Measurements from ENCODE around the gene RECQL5.

Gene RECQL5

DNA sequence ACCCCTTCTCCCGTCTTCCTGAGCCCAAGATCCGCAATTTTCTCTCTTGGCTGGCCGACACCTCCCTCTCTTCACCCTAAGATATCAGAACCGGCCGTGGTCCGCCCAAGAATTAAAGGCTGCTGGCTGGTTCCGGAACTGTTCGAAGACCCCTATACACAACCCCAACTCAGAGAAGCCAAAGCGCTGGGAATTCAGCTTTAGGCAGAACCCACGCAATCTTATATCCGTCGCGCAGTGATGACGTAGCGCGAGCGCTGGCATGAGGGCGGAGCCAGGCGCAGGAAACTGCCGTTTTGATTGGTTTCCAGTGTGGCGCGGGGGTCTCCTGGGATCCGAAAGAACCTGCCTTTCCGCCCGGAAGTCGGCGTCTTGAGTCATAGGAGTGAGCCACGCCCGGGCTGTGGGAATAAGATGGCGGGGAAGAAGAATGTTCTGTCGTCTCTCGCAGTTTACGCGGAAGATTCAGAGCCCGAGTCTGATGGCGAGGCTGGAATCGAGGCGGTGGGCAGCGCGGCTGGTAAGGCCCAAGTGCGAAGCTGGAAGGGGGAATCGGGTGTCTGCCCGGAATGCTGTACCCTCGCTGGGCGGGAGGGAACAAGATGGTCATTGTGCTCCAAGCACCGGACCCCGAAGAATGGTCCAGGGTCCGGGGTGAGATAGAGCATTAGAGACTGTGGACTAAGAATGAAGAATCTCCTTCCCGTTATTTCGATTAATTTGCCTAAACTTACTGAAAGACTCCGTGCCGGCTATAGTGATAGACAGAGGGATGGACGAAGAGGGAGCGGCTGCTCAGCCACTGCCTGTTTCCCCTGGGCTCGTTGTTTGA is at the start of gene RECQL5, which contains the start of gene SAP30BP:
Gene RECQL5 (minus strand): TSS at position 196 of the 832 bp plus-strand sequence. CDS start 597 bp downstream, outside the sequence.
Gene SAP30BP (plus strand): TSS at position 380 of the 832 bp plus-strand sequence. CDS start 35 bp downstream, at position 415.
- peak; percentile 98 for DNase-seq (ENCODE audit: low spot score)

DNA sequence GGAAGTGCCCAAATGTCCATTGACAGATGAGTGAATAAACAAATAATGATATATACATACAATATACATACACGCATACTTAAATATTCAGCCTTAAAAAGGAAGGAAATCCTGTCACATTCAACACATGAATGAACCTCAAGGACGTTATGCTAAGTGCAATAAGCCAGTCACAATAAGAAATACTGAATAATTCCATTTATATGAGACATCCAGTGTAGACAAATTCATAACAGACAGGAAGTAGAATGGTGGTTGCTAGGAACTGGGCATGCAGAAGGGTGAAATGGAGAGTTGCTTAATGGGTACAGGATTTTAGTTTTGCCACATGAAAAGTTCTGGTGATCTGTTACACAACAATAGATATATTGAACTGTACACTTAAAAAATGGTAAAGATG is 45.5 kb upstream of the RECQL5 start:
- DNase-seq (ENCODE audit: low spot score), result no peak

DNA sequence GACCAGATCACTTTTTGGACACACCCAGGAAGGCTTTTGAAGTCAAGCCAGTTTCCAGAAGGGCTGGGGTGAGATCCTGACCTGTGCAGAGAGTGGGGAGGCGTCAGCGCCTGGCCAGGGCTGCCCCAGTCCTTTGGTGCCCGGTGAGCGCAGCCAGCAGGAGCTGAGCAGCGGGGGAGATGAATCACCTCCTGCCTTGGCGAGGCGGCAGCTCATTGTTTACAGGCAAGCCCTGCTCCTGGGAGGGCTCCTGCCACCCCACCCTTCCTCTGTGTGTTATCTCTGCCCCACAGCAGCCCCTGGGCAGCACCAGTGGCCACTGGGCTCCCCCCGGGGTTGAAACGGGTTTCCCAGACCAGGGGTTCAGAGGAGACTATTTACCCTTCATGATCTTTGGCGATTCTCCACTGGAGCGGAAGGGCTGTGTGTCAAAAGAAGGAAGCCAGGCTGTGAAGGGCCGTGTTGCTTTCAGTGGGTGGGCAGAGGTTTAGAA is 40.2 kb upstream of the RECQL5 start:
- DNase-seq (ENCODE audit: low spot score), result no peak

DNA sequence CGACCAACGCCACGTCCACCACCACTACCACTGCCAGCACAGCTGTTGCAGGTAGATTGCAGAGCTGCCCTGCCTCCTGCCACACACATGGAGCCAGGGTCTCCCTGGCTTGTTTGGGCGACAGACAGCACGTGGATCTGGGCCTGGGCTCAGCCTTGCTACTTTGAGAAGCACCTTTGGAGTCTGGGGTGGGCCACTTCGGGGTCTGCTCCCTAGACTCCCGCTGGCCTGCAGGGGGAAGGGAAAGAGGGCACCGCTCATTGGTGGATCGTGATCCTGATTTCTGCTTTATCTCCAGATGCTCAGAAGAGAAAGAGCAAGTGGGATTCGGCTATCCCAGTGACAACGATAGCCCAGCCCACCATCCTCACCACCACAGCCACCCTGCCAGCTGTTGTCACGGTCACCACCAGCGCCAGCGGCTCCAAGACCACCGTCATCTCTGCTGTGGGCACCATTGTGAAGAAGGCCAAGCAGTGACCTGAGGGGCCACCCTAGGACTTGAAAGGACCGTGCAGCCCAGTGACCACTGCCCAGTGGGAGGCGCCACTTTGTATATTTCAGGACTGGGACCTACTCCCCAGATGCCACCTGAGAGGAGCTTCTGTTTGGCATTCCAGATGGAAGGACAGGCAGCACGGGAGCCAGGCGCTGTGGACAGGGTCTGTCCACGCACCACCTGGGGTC is 39.2 kb upstream of the RECQL5 start:
- DNase-seq (ENCODE audit: low spot score), result no peak

DNA sequence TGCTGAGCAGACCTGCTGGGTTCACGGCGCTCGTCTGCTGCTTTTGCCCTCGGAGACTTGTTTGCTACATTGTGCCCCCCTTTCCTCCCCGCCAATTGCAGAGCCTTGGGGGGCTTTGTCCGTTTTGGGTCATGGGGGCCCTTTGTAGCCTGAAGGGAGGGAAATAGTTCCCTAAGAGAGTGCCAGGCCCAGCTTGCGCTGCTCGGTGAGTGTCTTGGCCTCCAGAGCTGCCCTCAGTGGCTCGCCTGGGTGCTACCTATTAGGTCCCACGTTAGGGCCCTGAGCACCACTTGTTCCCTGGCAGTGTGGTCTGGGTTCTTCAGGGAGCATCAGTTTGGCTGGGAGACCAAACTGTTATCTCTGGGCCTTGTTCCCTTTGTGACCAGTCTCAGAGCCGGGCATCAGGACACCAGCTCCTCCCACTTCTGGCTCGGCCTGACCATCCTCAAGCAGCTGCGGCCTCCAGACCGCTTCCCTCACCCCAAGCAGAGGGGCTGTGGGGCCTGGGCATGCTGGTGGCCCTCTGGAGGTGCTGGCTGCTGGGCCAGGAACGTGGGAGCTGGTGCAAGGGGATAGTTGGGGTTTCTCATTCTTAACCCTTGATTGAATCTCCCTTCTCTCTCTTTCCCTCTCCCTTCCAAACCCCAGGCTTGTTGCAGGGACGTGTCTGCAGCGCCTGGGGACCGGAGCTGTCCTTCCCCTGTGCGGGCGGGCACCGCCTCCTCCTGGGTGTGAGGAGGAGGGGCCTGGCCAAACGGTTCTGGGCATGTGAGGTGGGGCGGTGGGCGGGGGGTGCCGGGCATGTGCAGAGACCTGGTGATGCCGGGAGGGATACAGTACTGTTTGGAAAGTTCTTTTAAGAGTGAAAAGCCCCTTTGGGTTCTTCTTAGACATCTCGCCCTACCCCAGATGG is 38.3 kb upstream of the RECQL5 start:
- no peak for DNase-seq (ENCODE audit: low spot score)

DNA sequence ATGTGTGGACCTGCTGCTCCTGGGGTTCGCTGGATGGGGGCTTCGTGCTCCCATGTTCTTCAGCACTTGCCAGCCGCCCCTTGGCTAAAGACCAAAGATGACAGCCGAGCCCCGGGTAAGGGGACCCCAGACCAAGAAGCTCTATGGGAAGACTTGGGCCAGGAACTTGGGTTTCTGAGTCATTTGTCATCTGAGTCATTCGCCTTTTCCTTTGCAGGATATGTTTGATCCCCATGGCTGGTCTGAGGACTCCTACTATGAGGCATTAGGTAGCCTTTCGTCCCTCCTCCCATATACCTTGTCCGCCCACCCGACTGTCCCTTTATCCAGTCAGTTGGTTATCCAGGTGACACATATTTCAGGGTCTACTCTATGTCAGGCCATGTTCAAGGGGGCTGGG is 36.6 kb upstream of the RECQL5 start:
- no peak for DNase-seq (ENCODE audit: low spot score)

DNA sequence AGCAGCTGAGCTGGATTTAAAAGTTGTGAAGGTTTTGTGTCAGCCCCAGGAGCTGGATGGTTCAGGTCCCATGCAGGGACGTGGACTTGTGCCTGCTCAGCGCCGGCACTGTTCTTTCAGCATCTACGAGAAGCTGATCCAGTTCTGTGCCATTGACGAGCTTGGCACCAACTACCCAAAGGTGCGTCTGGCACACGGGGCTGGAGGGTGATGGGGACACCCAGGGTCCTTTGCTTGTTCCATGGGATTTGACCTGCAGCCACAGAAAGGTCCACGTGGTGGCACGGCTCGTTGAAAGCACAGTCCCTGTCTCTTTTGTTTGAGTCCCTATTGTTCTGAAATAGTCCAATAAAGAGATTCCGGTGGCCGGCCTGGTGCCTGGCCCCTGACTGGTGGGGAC is 36.2 kb upstream of the RECQL5 start:
- DNase-seq (ENCODE audit: low spot score), result no peak

DNA sequence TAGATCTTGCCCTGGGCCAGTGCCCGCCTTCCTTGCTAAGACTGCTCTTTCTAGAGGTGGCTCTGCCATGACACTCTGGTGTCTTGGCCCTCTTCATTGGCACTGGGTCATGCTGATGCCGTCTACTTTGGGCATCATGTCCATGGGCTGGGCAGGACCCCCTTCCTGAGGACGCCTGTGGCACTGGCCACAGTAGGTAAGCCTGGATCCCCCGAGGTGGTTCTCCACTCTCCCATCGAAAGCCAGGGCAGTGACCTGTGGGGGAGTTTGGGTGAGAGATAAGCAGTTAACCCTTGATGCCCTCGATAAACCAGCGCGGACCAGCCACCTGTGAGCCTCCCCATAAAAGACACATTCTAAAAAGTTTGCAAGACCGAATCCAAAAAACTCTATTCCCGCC is 34.3 kb upstream of the RECQL5 start:
- DNase-seq (ENCODE audit: low spot score), result no peak

DNA sequence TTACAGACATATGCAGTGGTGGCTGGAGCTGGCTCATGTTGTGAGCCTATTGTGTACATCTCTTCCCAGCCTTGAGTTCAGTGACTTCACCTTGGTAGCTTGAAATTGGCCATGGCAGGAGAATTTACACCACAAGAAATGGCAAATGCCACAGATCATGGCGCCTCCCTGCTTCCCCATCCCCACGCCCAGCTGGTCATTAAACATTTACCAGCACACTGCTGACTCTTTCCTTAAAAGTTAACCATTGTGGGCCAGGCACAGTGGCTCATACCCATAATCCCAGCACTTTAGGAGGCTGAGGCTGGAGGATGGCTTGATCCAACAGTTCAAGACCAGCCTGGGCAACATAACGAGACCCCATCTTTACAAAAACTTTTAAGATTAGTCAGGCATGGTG is 31.7 kb upstream of the RECQL5 start:
- no peak for DNase-seq (ENCODE audit: low spot score)

DNA sequence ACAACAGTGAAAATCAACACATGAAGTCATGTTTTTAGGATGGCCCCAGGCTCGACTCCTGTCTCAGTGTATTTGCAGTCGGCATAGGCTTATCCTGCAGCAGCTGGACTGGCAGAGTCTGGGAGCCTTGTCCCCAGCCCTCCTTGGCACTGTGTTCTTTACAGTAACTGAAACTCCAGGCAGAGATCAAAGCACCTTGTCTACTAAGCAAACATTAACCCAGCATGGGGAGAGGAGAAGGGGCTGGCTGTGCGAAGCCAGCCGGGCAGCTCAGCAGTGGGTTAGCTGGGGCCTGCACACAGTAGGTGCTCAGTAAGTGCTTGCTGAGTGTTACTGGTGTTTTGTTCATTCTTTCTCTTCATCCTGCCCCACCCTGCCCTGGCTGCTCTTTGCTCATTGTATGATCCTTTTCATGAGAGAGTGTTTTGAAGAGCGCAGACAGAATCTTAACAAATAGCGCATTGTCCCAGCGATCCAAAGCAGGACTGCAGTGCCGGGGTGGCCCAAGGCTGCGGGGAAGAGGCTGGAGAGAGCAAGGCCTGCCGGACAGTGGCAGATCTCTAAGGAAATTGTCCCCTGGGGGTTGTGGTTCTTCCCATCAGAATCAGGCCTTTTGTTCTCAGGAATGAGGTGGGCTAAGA is 30.8 kb upstream of the RECQL5 start:
- peak; percentile 98 for DNase-seq (ENCODE audit: low spot score)

DNA sequence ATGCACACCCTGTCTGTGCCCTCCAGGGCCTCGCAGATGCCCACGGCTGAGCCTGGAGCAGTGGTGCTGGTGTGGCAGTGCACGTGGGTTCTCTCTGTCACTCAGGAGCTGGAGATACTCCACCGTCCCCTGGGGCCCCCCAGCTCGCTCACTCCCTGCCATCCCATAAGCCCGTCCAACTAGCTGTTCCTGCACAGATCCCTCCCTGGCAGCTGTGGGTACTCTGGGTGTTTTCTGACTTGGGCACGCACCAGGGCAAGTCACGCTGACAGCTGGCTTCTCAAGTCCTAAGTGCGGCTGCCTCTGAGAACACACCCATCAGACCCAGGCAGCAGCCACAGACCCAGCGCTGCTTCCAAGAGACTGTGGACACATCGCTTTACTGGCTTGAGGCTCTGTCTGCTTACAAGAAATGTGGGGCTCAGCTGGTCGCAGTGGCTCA is 28.9 kb upstream of the RECQL5 start:
- DNase-seq (ENCODE audit: low spot score), result peak; percentile 48

DNA sequence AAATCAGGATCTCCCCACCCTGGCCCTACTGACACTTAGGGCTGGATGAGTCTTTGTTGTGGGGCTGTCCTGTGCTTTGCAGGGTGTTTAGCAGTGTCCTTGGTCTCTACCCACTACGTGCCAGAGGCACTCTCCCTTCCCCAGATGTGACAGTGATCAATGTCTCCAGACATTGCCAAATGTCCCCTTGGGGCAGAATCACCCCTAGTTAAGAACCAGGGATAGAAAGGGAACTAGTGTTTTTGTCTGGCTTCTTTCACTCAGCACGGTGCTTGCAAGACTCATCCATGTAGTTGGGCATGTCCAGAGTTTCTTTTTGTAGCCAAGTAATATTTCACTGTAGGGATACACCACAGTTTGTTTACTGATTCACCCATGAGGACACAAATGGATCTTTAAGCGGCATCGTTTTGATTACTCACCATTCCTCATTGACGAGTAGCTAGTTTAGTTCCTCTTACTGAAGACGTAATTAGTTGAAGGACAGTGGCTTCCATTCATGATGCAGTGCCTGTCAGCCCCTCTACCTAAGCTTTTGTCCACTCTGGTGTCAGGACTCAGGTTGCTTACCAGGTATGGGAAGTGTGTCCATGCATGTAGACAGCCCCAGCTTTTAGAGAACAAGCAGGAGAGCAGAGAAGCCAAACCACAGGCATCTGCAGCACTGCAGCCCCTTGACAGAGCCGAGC is 28.3 kb upstream of the RECQL5 start:
- peak; percentile 25 for DNase-seq (ENCODE audit: low spot score)

DNA sequence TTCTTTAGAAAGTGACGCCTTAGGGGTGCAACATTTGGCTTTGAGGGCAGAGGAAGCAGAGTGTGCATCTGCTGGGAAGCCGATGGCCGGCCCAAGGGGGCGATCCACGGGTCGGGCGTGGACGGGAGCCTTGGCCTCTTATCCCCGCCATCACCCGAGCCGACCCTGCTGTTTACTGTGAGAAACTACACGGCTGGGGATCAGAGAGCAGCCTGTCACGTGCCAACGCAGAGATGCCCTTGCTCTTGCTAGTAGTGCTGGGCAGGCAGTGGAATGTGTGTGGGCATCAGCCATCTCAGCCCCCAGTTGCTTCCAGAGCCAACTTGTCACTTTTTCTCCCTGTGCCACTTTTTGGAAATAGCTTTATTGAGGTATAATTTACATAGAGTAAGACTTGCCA is 27.6 kb upstream of the RECQL5 start:
- DNase-seq (ENCODE audit: low spot score), result peak; percentile 38

DNA sequence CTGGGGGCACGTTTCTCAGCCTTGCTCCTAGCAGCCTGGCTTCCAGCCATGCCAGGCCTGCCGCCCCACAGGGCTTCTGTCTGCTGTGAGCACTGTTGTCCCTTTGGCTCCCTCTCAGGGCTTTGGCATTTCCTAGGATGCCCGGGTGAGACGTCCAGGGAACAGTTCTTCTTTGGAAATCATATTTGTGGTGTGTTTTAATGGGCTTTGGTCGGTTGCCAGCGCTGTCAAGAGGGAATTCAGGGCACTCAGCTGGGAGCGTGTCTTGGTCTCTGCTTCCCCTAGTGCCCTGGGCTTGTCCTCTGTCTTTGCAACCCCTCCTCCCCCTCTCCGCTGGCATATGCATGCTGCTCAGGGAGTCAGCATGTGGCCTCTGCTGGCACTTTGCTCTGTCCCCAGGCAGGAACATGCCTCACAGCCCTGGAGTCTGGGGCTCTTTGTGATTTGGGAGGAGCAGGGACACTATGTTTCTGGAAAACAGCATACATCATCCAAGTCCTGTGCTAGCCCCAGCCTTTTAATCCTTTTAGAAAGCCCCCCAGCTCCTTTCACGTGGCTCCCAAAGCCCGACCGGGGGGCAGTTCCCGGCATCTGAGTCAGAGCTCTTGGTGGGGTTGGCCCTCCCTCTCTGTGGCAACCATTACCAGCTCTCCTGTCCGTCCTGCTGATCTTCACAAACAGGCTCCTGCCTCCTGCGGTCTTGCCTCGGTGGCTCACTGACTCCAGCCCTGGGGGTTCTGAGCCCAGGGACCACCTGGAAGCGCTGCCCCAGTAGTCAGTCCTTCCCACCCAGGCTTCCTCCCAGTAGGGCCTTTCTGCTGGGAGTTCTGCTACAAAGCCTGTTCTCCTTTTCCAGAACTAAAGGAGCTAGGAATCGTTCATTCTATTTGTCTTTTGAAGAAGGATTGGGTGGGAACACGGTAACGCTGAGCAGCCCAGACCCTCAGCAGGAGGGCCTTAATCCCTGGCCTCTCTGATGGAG is 26.8 kb upstream of the RECQL5 start:
- DNase-seq (ENCODE audit: low spot score), result peak; percentile 95

DNA sequence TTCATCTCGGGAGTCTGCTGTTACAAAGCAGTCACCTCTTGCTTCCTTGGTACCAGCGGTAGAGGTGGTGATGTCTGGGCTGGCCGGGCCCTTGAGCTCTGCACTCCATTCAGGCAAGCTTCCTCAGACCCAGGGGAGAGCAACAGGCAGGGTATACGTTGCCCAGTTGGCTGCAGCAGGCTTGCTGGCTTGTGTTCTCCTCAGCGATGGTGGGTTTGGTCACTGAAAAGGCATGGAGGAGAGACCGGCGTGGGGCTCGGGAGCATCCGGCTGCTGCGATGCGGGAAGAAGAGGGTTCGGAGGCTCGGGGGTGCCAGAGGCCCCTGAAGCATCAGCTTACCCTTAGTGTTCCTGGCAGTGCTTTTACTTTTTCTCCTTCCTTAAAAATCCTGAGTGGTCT is 26.0 kb upstream of the RECQL5 start:
- peak; percentile 26 for DNase-seq (ENCODE audit: low spot score)

DNA sequence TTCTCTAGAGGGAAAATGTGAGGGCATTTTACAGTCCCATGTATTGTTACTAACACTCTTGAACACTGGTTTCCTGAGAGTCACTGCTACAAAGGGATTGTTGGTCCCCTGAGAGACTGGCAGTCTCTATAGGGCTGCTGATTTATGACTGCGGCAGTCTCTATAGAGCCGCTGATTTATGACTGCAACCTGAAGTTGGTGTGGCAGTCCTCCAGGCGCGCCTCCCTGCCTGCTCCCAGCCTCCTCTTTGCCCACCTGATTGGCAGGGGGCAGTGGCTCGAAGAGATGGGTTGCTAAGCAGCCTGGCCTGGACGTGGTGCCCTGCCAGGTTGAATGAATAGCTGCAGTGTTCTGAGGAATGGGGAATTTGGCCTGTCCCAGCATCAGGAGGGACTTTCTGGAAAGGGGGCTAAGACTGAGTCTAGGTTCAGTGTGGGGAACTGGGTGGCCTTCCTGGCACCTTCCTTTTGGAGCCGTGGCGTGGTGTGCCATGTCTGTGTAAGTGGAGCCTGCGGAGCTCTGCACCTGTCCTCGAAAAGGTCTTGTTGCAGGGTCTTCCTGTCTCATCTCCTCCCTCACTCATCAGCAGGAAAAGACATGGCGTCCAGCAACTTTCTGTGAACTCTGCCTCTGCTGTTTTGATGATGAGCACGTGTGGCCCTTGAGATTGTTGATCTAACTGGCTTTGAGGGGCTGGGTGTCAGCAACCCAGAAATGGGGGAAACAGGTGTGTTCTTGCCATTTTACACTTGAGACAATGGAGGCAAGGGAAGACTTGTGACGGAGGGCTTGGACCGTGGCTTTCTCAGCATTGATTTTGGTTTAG is 25.1 kb upstream of the RECQL5 start:
- peak; percentile 72 for DNase-seq (ENCODE audit: low spot score)

DNA sequence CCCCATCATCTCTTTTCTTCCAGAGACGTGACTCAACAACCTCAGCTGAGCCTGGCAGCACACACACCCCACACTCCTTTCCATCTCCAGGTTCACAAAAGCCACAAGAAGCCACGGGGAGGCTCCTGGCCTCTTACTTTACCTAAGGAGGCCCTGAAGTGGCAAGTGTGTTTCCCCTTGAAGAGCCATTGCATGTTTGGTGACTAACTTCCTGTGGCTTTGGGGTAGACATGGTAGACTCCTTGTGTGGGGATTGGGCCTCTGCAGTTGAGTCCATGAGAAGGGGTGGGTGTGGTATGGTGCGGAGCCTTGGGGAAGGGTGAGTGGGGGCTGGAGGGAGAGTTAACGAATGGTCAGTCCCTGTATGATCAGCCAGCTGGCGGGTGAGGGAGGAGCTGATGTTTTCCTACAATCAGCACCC is 24.4 kb upstream of the RECQL5 start:
- no peak for DNase-seq (ENCODE audit: low spot score)

DNA sequence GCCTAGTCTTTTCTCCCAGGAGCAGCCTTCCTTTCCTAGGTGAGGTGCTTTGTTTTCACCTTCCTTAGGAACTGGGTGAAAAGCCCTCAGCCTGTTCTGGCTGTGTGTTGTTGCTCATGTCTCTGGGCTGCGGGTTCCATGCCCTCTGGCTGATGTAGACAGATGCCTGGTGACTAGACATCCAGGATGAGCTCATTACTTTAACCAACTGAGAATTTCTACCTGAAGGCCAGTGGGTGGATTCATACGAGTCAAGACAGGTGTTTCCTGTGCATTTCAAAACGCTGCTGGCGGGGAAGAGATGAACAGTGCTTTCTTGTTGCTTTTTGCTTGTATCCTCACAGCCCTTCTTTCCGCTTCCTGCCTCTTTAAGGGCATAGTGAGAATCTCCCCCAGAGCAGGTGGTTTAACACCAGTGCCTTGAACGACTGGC is 22.5 kb upstream of the RECQL5 start:
- no peak for DNase-seq (ENCODE audit: low spot score)

All from pons (tissue), 1 donor.